ENCODE data around the gene BID. TPM values are rescaled to one million over a fixed set of nuclear protein-coding genes. Genes with fewer than 3 reads are reported as not detected.
A peak's percentile ranks its signal among the peaks of the same experiment; 100 is the strongest.

BID gene
- total and polyA plus RNA-seq, 4 experiments from 2014 or later = 22.0 to 104 (median 47.7) TPM

- Histone ChIP-seq H3K27me3 (ENCODE audit: insufficient read depth, low read length) (no peaks in the 10 kb centered on the region), H3K4me3 (ENCODE audit: low read length in 2 of 2) (no peak overlapping the region), H3K9me3 (ENCODE audit: control insufficient read depth in 1 of 2, low read length in 2 of 2) (no peaks in the 10 kb centered on the region), H3K4me1 (ENCODE audit: insufficient read depth, low read length) (no peaks in the 10 kb centered on the region), H3K27ac (ENCODE audit: low read depth, low read length) (no peak overlapping the region), H3K36me3 (ENCODE audit: insufficient read depth, low read length) (no peaks in the 10 kb centered on the region)
- no peak for DNase-seq
- ChIA-PET POLR2A (ENCODE audit: partially characterized antibody) (no interaction called here), CTCF (ENCODE audit: partially characterized antibody) (no interaction called here)
- Mint-ChIP-seq H3K36me3 (peaks cover 6 to 10% of the 10 kb centered on the region in 2 donors), H3K4me3 (no peak overlapping the region), H3K4me1 (peaks cover 0 to 2% (median 0%) of the 10 kb centered on the region in 4 donors), H3K27ac (peak overlapping the region in 2 of 7 donors; percentile 58 to 68), H3K27me3 (no peaks in the 10 kb centered on the region), H3K9me3 (no peaks in the 10 kb centered on the region)
- intact Hi-C loops (cut with micrococcal nuclease) = no loop called here
These were observed 20.7 kb upstream of the BID start for GRCh38 chr22:17794726-17795542.

GRCh38 chr22:17792854-17793434 lies 18.7 kb upstream of the BID start:
- ChIA-PET POLR2A (ENCODE audit: partially characterized antibody) (no interaction called here), CTCF (ENCODE audit: partially characterized antibody) (no interaction called here)
- Histone ChIP-seq H3K4me1 (ENCODE audit: insufficient read depth, low read length) (no peaks in the 10 kb centered on the region), H3K36me3 (ENCODE audit: insufficient read depth, low read length) (no peaks in the 10 kb centered on the region), H3K9me3 (ENCODE audit: control insufficient read depth in 1 of 2, low read length in 2 of 2) (no peaks in the 10 kb centered on the region), H3K4me3 (ENCODE audit: low read length in 2 of 2) (no peak overlapping the region), H3K27me3 (ENCODE audit: insufficient read depth, low read length) (no peaks in the 10 kb centered on the region), H3K27ac (ENCODE audit: low read depth, low read length) (no peak overlapping the region)
- Mint-ChIP-seq H3K4me3 (no peak overlapping the region), H3K9me3 (no peaks in the 10 kb centered on the region), H3K4me1 (no peaks in the 10 kb centered on the region), H3K36me3 (peaks cover 10% of the 10 kb centered on the region in 2 donors), H3K27me3 (no peaks in the 10 kb centered on the region), H3K27ac (peak overlapping the region in 1 of 7 donors; percentile 41)
- intact Hi-C loops (cut with micrococcal nuclease) = no loop called here
- DNase-seq = no peak

DNA sequence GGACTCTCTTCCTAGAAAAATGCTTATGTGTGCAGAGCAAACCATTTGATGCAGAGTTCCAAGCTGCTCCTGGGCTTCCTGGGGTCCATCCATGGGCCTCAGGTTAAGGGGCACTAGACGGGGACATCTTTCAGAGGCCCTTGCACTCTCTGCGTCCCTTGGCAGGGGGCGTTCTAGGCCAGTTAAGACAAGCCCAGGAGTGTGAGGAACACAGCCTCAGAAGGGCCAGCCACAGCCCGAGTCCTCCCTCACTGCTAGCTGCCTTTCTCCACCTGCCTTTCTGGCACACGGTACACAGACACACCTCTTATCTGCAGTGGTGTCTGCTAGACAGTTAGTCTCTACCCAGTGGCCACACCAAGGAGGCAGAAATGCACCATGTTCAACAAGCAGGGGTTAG lies 18.0 kb upstream of the BID start:
- intact Hi-C loops (cut with micrococcal nuclease) = no loop called here
- Mint-ChIP-seq H3K9me3 (no peaks in the 10 kb centered on the region), H3K36me3 (peaks cover 10% of the 10 kb centered on the region in 2 donors), H3K27ac (peak overlapping the region in 1 of 7 donors; percentile 25), H3K4me3 (no peak overlapping the region), H3K4me1 (no peaks in the 10 kb centered on the region), H3K27me3 (no peaks in the 10 kb centered on the region)
- ChIA-PET POLR2A (ENCODE audit: partially characterized antibody) (no interaction called here), CTCF (ENCODE audit: partially characterized antibody) (interaction anchor here (9.8 kb wide), 1 partner anchor 50 kb away, joined by 240 read pairs; no protein-coding TSS in a partner anchor)
- Histone ChIP-seq H3K9me3 (ENCODE audit: control insufficient read depth in 1 of 2, low read length in 2 of 2) (no peaks in the 10 kb centered on the region), H3K4me1 (ENCODE audit: insufficient read depth, low read length) (peaks cover under 1% of the 10 kb centered on the region), H3K27ac (ENCODE audit: low read depth, low read length) (no peak overlapping the region), H3K27me3 (ENCODE audit: insufficient read depth, low read length) (no peaks in the 10 kb centered on the region), H3K4me3 (ENCODE audit: low read length in 2 of 2) (no peak overlapping the region), H3K36me3 (ENCODE audit: insufficient read depth, low read length) (no peaks in the 10 kb centered on the region)
- no peak for DNase-seq

- intact Hi-C loops (cut with micrococcal nuclease) = no loop called here
- peaks cover 8% of the 10 kb centered on the region for H3K4me1 ChIP-seq (ENCODE audit: insufficient read depth, low read length)
- no peaks in the 10 kb centered on the region for H3K9me3 Mint-ChIP-seq
- no peak overlapping the region for H3K4me3 ChIP-seq (ENCODE audit: low read length in 2 of 2)
- H3K9me3 ChIP-seq (ENCODE audit: control insufficient read depth in 1 of 2, low read length in 2 of 2) = no peaks in the 10 kb centered on the region
- no peaks in the 10 kb centered on the region for H3K27me3 ChIP-seq (ENCODE audit: insufficient read depth, low read length)
- H3K4me3 Mint-ChIP-seq = no peak overlapping the region
- CTCF ChIA-PET (ENCODE audit: partially characterized antibody) = interaction anchor here (1.0 to 9.8 kb wide), 4 partner anchors 11 to 49 kb away, joined by 3 to 240 read pairs (median 4); no protein-coding TSS in a partner anchor
- no peaks in the 10 kb centered on the region for H3K36me3 ChIP-seq (ENCODE audit: insufficient read depth, low read length)
- no peak for DNase-seq
- POLR2A ChIA-PET (ENCODE audit: partially characterized antibody) = no interaction called here
- no peak overlapping the region for H3K27ac ChIP-seq (ENCODE audit: low read depth, low read length)
- peak overlapping the region in 1 of 7 donors; percentile 68 for H3K27ac Mint-ChIP-seq
- H3K36me3 Mint-ChIP-seq = peaks cover 5 to 10% of the 10 kb centered on the region in 2 donors
- H3K27me3 Mint-ChIP-seq = no peaks in the 10 kb centered on the region
- peaks cover 0 to 4% (median 0%) of the 10 kb centered on the region in 4 donors for H3K4me1 Mint-ChIP-seq
These were observed 16.9 kb upstream of the BID start for GRCh38 chr22:17791196-17791595.

DNA sequence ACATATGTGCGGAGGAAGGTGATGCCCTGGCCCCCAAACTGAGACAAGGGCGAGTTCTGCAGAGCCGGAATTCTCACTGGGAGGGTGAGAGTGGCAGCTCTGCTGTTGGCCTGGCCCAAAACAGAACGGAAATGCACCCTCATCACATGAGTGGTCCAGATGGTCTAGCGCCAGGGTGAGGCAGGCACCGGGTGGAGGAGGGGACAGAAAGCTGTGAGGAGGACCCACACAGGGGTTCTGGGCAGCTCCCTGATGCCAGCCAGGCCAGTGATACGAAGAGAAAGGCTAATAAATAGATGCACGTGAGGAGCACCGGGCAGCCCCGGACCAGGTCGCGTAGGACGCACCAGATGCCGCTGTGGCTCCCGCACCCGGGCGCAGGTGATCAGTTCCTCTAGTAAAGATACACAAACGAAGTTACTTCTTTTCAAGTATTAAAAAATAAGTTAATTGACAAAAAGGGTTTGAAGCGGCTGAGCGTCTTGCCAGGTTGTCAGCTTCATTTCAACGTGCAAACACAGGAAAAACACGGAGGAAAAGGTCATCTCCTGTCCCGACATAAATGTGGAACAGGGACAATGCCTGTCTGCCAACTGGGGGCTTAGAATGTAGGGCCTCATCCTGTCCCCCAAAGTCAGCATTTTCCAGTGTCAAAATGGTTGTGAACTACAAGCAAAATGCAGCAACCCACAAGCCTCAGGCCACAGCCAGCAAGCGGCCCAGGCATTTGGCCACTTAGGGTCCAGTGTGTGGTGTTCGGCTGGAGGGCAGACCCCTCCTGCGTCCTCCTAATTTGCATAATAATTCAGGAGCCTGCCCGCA lies 15.3 kb upstream of the BID start:
- no peaks in the 10 kb centered on the region for H3K27me3 ChIP-seq (ENCODE audit: insufficient read depth, low read length)
- Mint-ChIP-seq H3K27me3 (no peaks in the 10 kb centered on the region), H3K36me3 (peaks cover 5 to 6% of the 10 kb centered on the region in 2 donors), H3K4me1 (peaks cover 0 to 4% (median 0%) of the 10 kb centered on the region in 4 donors), H3K9me3 (no peaks in the 10 kb centered on the region), H3K4me3 (no peak overlapping the region), H3K27ac (peak overlapping the region in 1 of 7 donors; percentile 36)
- CTCF ChIA-PET (ENCODE audit: partially characterized antibody) = interaction anchor here (1.4 to 9.8 kb wide), 3 partner anchors 10 to 47 kb away, joined by 3 to 240 read pairs (median 20); no protein-coding TSS in a partner anchor
- intact Hi-C loops (cut with micrococcal nuclease) = no loop called here
- no peak for DNase-seq
- peaks cover 8% of the 10 kb centered on the region for H3K4me1 ChIP-seq (ENCODE audit: insufficient read depth, low read length)
- POLR2A ChIA-PET (ENCODE audit: partially characterized antibody) = no interaction called here
- no peaks in the 10 kb centered on the region for H3K36me3 ChIP-seq (ENCODE audit: insufficient read depth, low read length)
- H3K4me3 ChIP-seq (ENCODE audit: low read length in 2 of 2) = no peak overlapping the region
- no peak overlapping the region for H3K27ac ChIP-seq (ENCODE audit: low read depth, low read length)
- no peaks in the 10 kb centered on the region for H3K9me3 ChIP-seq (ENCODE audit: control insufficient read depth in 1 of 2, low read length in 2 of 2)

DNA sequence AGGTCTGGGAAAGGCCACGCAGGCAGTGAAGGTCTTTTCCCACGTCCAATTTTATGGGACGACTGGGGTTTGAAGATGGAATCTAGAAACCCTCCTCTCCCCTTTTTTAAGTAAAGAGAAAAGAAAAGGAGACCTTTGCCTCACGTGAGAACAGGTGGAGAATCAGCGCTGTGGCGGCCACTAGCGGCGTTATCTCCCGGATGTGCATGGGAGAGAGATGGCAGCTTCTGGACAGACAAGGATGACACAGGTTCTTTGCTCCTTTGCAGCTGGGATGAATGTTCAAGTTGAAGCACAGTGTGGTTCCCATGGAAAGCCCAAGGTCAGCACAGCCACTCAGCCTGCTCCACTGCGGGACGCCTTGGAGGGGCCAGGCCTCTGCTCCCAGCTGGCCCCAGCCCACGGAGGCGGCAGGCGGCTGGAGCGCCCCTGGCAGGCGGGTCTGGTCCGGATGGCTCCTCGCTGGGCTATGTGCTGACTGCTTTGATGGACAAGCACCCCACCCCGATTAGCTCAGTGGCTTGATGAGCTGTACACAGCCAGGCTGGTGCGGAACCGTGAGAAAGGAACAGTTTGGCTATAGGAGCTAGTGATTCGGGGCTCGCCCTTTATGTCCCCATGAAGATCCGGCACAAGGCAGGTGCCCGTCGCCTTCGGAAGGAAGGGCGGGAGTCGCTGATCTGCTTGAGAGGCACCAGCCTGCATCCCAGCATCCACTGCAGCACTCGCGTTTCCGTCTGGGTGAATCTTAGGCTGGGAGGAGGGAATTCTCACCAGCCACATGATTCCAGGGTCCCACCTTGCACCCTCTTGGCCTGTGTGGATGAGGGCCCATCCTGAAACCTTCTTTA lies 14.5 kb upstream of the BID start:
- no peak overlapping the region for H3K4me3 ChIP-seq (ENCODE audit: low read length in 2 of 2)
- Mint-ChIP-seq H3K27me3 (no peaks in the 10 kb centered on the region), H3K4me3 (no peak overlapping the region), H3K27ac (no peak overlapping the region), H3K4me1 (peaks cover 0 to 4% (median 0%) of the 10 kb centered on the region in 4 donors), H3K36me3 (peaks cover 5% of the 10 kb centered on the region in 2 donors), H3K9me3 (no peaks in the 10 kb centered on the region)
- no peak for DNase-seq
- CTCF ChIA-PET (ENCODE audit: partially characterized antibody) = interaction anchor here (1.4 to 9.8 kb wide), 4 partner anchors 9 to 46 kb away, joined by 3 to 240 read pairs (median 14); no protein-coding TSS in a partner anchor
- POLR2A ChIA-PET (ENCODE audit: partially characterized antibody) = interaction anchor here (3.7 kb wide), 1 partner anchor 15 kb away, joined by 19 read pairs; the partner anchor contains the start of gene BID
- H3K27me3 ChIP-seq (ENCODE audit: insufficient read depth, low read length) = no peaks in the 10 kb centered on the region
- peaks cover 8% of the 10 kb centered on the region for H3K4me1 ChIP-seq (ENCODE audit: insufficient read depth, low read length)
- H3K27ac ChIP-seq (ENCODE audit: low read depth, low read length) = no peak overlapping the region
- H3K36me3 ChIP-seq (ENCODE audit: insufficient read depth, low read length) = no peaks in the 10 kb centered on the region
- H3K9me3 ChIP-seq (ENCODE audit: control insufficient read depth in 1 of 2, low read length in 2 of 2) = no peaks in the 10 kb centered on the region
- intact Hi-C loops (cut with micrococcal nuclease) = no loop called here

Measured in CD4-positive, alpha-beta memory T cell (primary cell).